HUES48 (cell line): Measurements from ENCODE around the gene ANKRD55.

Experiments
- H3K27ac ChIP-seq: one replicate; pipeline ENCODE4 v1.7.0; 2013; ENCODE audit warnings: low read depth, low read length, inconsistent platforms
- H3K27me3 ChIP-seq: 2 replicates; pipeline ENCODE4 v1.6.1; 2013; ENCODE audit warnings: mild to moderate bottlenecking, low read length; ENCODE audit not compliant: control insufficient read depth, insufficient read depth
- H3K36me3 ChIP-seq: 2 replicates; pipeline ENCODE4 v1.6.1; 2013; ENCODE audit warnings: low read length; ENCODE audit not compliant: control insufficient read depth, insufficient read depth
- H3K4me1 ChIP-seq: 2 replicates; pipeline ENCODE4 v1.6.1; 2013; ENCODE audit warnings: mild to moderate bottlenecking, low read length; ENCODE audit not compliant: control insufficient read depth, insufficient read depth
- H3K4me3 ChIP-seq: 2 replicates; pipeline ENCODE4 v1.5.1; 2013; ENCODE audit warnings: mild to moderate bottlenecking, low read depth, low read length
- H3K9ac ChIP-seq: 2 replicates; pipeline ENCODE4 v1.6.1; 2013; ENCODE audit warnings: mild to moderate bottlenecking, low read depth, low read length, moderate library complexity
- H3K9me3 ChIP-seq: 2 replicates; pipeline ENCODE4 v1.6.1; 2013; ENCODE audit warnings: low read length; ENCODE audit not compliant: control insufficient read depth, insufficient read depth

ANKRD55 gene

GRCh38 chr5:56072863-56073766 lies 160.0 kb downstream of the ANKRD55 start:
- H3K36me3 ChIP-seq, result no peaks in the 10 kb centered on the region
- H3K9me3 ChIP-seq, result no peaks in the 10 kb centered on the region
- H3K27ac ChIP-seq, result no peak overlapping the region
- no peaks in the 10 kb centered on the region for H3K27me3 ChIP-seq
- H3K4me1 ChIP-seq, result no peaks in the 10 kb centered on the region
- no peak overlapping the region for H3K4me3 ChIP-seq
- H3K9ac ChIP-seq, result no peak overlapping the region

GRCh38 chr5:56071470-56071869 lies 161.7 kb downstream of the ANKRD55 start:
- Histone ChIP-seq H3K27ac (no peak overlapping the region), H3K4me3 (no peak overlapping the region), H3K9ac (no peak overlapping the region), H3K4me1 (no peaks in the 10 kb centered on the region), H3K27me3 (no peaks in the 10 kb centered on the region), H3K9me3 (no peaks in the 10 kb centered on the region), H3K36me3 (no peaks in the 10 kb centered on the region)

- Histone ChIP-seq H3K4me3 (no peak overlapping the region), H3K9me3 (no peaks in the 10 kb centered on the region), H3K36me3 (no peaks in the 10 kb centered on the region), H3K9ac (no peak overlapping the region), H3K27ac (no peak overlapping the region), H3K27me3 (no peaks in the 10 kb centered on the region), H3K4me1 (no peaks in the 10 kb centered on the region)
Measured at GRCh38 chr5:56070851-56071465, 162.2 kb downstream of the ANKRD55 start.

GRCh38 chr5:56069652-56070226 lies 163.4 kb downstream of the ANKRD55 start:
- Histone ChIP-seq H3K27ac (no peak overlapping the region), H3K4me3 (no peak overlapping the region), H3K9me3 (no peaks in the 10 kb centered on the region), H3K36me3 (no peaks in the 10 kb centered on the region), H3K27me3 (no peaks in the 10 kb centered on the region), H3K9ac (no peak overlapping the region), H3K4me1 (no peaks in the 10 kb centered on the region)

- H3K4me1 ChIP-seq, result no peaks in the 10 kb centered on the region
- H3K36me3 ChIP-seq, result no peaks in the 10 kb centered on the region
- no peak overlapping the region for H3K9ac ChIP-seq
- no peaks in the 10 kb centered on the region for H3K9me3 ChIP-seq
- no peaks in the 10 kb centered on the region for H3K27me3 ChIP-seq
- H3K4me3 ChIP-seq, result no peak overlapping the region
- no peak overlapping the region for H3K27ac ChIP-seq
Measured at GRCh38 chr5:56066931-56067450, 166.1 kb downstream of the ANKRD55 start.

GRCh38 chr5:56064984-56065383 lies 168.1 kb downstream of the ANKRD55 start:
- Histone ChIP-seq H3K4me1 (no peaks in the 10 kb centered on the region), H3K9ac (no peak overlapping the region), H3K4me3 (no peak overlapping the region), H3K27me3 (no peaks in the 10 kb centered on the region), H3K27ac (no peak overlapping the region), H3K9me3 (no peaks in the 10 kb centered on the region), H3K36me3 (no peaks in the 10 kb centered on the region)

GRCh38 chr5:56060276-56061110 lies 172.6 kb downstream of the ANKRD55 start:
- H3K4me1 ChIP-seq, result no peaks in the 10 kb centered on the region
- no peak overlapping the region for H3K9ac ChIP-seq
- no peaks in the 10 kb centered on the region for H3K36me3 ChIP-seq
- no peak overlapping the region for H3K4me3 ChIP-seq
- no peaks in the 10 kb centered on the region for H3K9me3 ChIP-seq
- no peaks in the 10 kb centered on the region for H3K27me3 ChIP-seq
- no peak overlapping the region for H3K27ac ChIP-seq

- Histone ChIP-seq H3K4me1 (no peaks in the 10 kb centered on the region), H3K27ac (no peak overlapping the region), H3K27me3 (no peaks in the 10 kb centered on the region), H3K9me3 (no peaks in the 10 kb centered on the region), H3K4me3 (no peak overlapping the region), H3K9ac (no peak overlapping the region), H3K36me3 (no peaks in the 10 kb centered on the region)
Measured at GRCh38 chr5:56059854-56060253, 173.3 kb downstream of the ANKRD55 start.

- H3K27me3 ChIP-seq, result no peaks in the 10 kb centered on the region
- 0 out of 2 replicates have a peak, but pooled peaks cover 4% of the 10 kb centered on the region for H3K9me3 ChIP-seq
- no peaks in the 10 kb centered on the region for H3K4me1 ChIP-seq
- no peak overlapping the region for H3K27ac ChIP-seq
- no peak overlapping the region for H3K4me3 ChIP-seq
- H3K9ac ChIP-seq, result no peak overlapping the region
- no peaks in the 10 kb centered on the region for H3K36me3 ChIP-seq
Measured at GRCh38 chr5:56056875-56057274, 176.3 kb downstream of the ANKRD55 start.

GRCh38 chr5:56055859-56056258 lies 177.3 kb downstream of the ANKRD55 start:
- Histone ChIP-seq H3K9ac (no peak overlapping the region), H3K4me3 (no peak overlapping the region), H3K9me3 (0 out of 2 replicates have a peak, but pooled peaks cover 4% of the 10 kb centered on the region), H3K27ac (no peak overlapping the region), H3K4me1 (no peaks in the 10 kb centered on the region), H3K36me3 (no peaks in the 10 kb centered on the region), H3K27me3 (no peaks in the 10 kb centered on the region)
